SH-SY5Y (cell line): ENCODE results near the gene DAB2IP.

Experiments used
- GATA2 ChIP-seq: IDR thresholded peaks from 2 replicates; pipeline ENCODE4 v1.6.1; 2011; ENCODE audit warnings: mild to moderate bottlenecking, low read depth, low read length
- GATA3 ChIP-seq: IDR thresholded peaks from 2 replicates; pipeline ENCODE4 v1.6.1; 2011; ENCODE audit warnings: low read depth, mild to moderate bottlenecking, low read length, moderate library complexity

GRCh38 chr9:121649476-121650216 lies 1.8 kb upstream of the DAB2IP start:
- TF ChIP-seq GATA2 (no peak), GATA3 (no peak)
